GM18511 (cell line): ENCODE data around the gene RAB40A.

ENCODE experiments used
- ATAC-seq: cut with Tn5 transposase; IDR thresholded peaks from one replicate; pipeline ENCODE4 v1.9.1; 2021; ENCODE audit warnings: mild to moderate bottlenecking, moderate library complexity; ENCODE audit not compliant: unreplicated experiment

Gene RAB40A

GRCh38 chrX:103519389-103519788 lies at the start of gene RAB40A:
Gene RAB40A (minus strand): TSS chrX:103519489. CDS start chrX:103500756, 18,733 bp downstream.
- no peak for ATAC-seq

GRCh38 chrX:103565752-103566151 lies 46.5 kb upstream of the RAB40A start:
- ATAC-seq: peak; percentile 54

GRCh38 chrX:103565197-103565596 lies 45.9 kb upstream of the RAB40A start:
- peak; percentile 82 for ATAC-seq

- ATAC-seq: no peak
These were observed 43.5 kb upstream of the RAB40A start for GRCh38 chrX:103562801-103563200.

- no peak for ATAC-seq
These were observed 41.0 kb upstream of the RAB40A start for GRCh38 chrX:103560256-103560655.

GRCh38 chrX:103556963-103557612 lies 37.8 kb upstream of the RAB40A start:
- no peak for ATAC-seq

GRCh38 chrX:103554687-103555424 lies 35.6 kb upstream of the RAB40A start:
- ATAC-seq: peak; percentile 98

GRCh38 chrX:103552236-103552635 lies 32.9 kb upstream of the RAB40A start:
- ATAC-seq: no peak

GRCh38 chrX:103550415-103551051 lies 31.2 kb upstream of the RAB40A start:
- ATAC-seq: no peak

- no peak for ATAC-seq
These were observed 30.6 kb upstream of the RAB40A start for GRCh38 chrX:103549916-103550315.

GRCh38 chrX:103540145-103540544 lies 20.9 kb upstream of the RAB40A start:
- no peak for ATAC-seq

- no peak for ATAC-seq
These were observed 20.4 kb upstream of the RAB40A start for GRCh38 chrX:103539695-103540094.

- ATAC-seq: no peak
These were observed 19.4 kb upstream of the RAB40A start for GRCh38 chrX:103538728-103539127.

- no peak for ATAC-seq
These were observed 18.6 kb upstream of the RAB40A start for GRCh38 chrX:103537871-103538387.

GRCh38 chrX:103536732-103537131 lies 17.4 kb upstream of the RAB40A start:
- ATAC-seq: no peak

GRCh38 chrX:103536071-103536470 lies 16.8 kb upstream of the RAB40A start:
- no peak for ATAC-seq

GRCh38 chrX:103535206-103535605 lies 15.9 kb upstream of the RAB40A start:
- no peak for ATAC-seq

- ATAC-seq: peak; percentile 78
These were observed 14.4 kb upstream of the RAB40A start for GRCh38 chrX:103533511-103534216.

- ATAC-seq: no peak
These were observed 11.7 kb upstream of the RAB40A start for GRCh38 chrX:103531002-103531401.

- ATAC-seq: no peak
These were observed 11.3 kb upstream of the RAB40A start for GRCh38 chrX:103530545-103530944.

GRCh38 chrX:103529550-103529949 lies 10.3 kb upstream of the RAB40A start:
- no peak for ATAC-seq
